MM.1S (cell line): ENCODE data around the gene APBB1.

Source experiments
- DNase-seq: peaks from one replicate; pipeline ENCODE4 v3.0.0-alpha.2; 2015
- H2AFZ ChIP-seq: fragments of 300-600 bp; sonication (generic); 2 replicates; pipeline ENCODE4 v1.6.0; 2016; ENCODE audit warnings: antibody characterized with exemption, low read length
- H3F3A ChIP-seq: fragments of 300-600 bp; sonication (generic); 2 replicates; pipeline ENCODE4 v1.6.1; 2016; ENCODE audit warnings: mild to moderate bottlenecking, antibody characterized with exemption, low read length, moderate library complexity, mixed read lengths; ENCODE audit not compliant: insufficient read depth
- H3K27ac ChIP-seq: fragments of 300-600 bp; sonication (generic); 2 replicates; pipeline ENCODE4 v1.5.1; 2016; ENCODE audit warnings: mild to moderate bottlenecking, low read length
- H3K27me3 ChIP-seq: fragments of 300-600 bp; sonication (generic); replicated peaks from 2 replicates; pipeline ENCODE4 v1.6.0; 2016; ENCODE audit warnings: low read length; ENCODE audit not compliant: insufficient read depth
- H3K36me3 ChIP-seq: fragments of 300-600 bp; sonication (generic); replicated peaks from 2 replicates; pipeline ENCODE4 v1.6.1; 2016; ENCODE audit warnings: mild to moderate bottlenecking, low read length, mixed read lengths; ENCODE audit not compliant: insufficient read depth
- H3K4me1 ChIP-seq: fragments of 300-600 bp; sonication (generic); 2 replicates; pipeline ENCODE4 v1.6.1; 2016; ENCODE audit warnings: low read length, mixed read lengths
- H3K4me2 ChIP-seq: fragments of 300-600 bp; sonication (generic); 2 replicates; pipeline ENCODE4 v1.6.0; 2016; ENCODE audit warnings: low read depth, low read length
- H3K4me3 ChIP-seq: fragments of 300-600 bp; sonication (generic); 2 replicates; pipeline ENCODE4 v1.5.1; 2016; ENCODE audit warnings: low read length, mixed read lengths
- H3K79me2 ChIP-seq: fragments of 300-600 bp; sonication (generic); 2 replicates; pipeline ENCODE4 v1.6.1; 2016; ENCODE audit warnings: mixed run types, low read length, mixed read lengths
- H3K9ac ChIP-seq: fragments of 300-600 bp; sonication (generic); 2 replicates; pipeline ENCODE4 v1.6.1; 2016; ENCODE audit warnings: low read length, mixed read lengths
- H3K9me2 ChIP-seq: fragments of 300-600 bp; sonication (generic); replicated peaks from 2 replicates; pipeline ENCODE4 v1.6.1; 2016; ENCODE audit warnings: mild to moderate bottlenecking, low read length, mixed read lengths; ENCODE audit not compliant: insufficient read depth
- H3K9me3 ChIP-seq: fragments of 300-600 bp; sonication (generic); replicated peaks from 2 replicates; pipeline ENCODE4 v1.6.1; 2016; ENCODE audit warnings: mild to moderate bottlenecking, low read length, mixed read lengths; ENCODE audit not compliant: insufficient read depth
- H4K20me1 ChIP-seq: fragments of 300-600 bp; sonication (generic); 2 replicates; pipeline ENCODE4 v1.6.1; 2016; ENCODE audit warnings: mild to moderate bottlenecking, low read length, moderate library complexity, mixed read lengths; ENCODE audit not compliant: insufficient read depth
- CTCF ChIP-seq: fragments of 300-600 bp; sonication (generic); IDR thresholded peaks from 2 replicates; pipeline ENCODE4 v1.5.1; 2016; ENCODE audit warnings: antibody characterized with exemption, low read length, mixed read lengths
- EZH2 ChIP-seq: fragments of 300-600 bp; sonication (generic); optimal IDR thresholded peaks from 2 replicates; pipeline ENCODE3; 2017; ENCODE audit warnings: low read depth, mild to moderate bottlenecking, antibody characterized with exemption, low read length, mixed read lengths
- EZH2phosphoT487 ChIP-seq: fragments of 300-600 bp; sonication (generic); IDR thresholded peaks from 2 replicates; pipeline ENCODE4 v1.6.1; 2018; ENCODE audit warnings: antibody characterized with exemption, low read length

APBB1 gene

GRCh38 chr11:6402561-6402981 lies 16.3 kb downstream of the APBB1 start:
- TF ChIP-seq EZH2phosphoT487 (no peak), CTCF (no peak), EZH2 (no peak)
- Histone ChIP-seq H4K20me1 (no peaks in the 10 kb centered on the region), H3K9me3 (no peaks in the 10 kb centered on the region), H3K9ac (no peak overlapping the region), H3K27ac (no peak overlapping the region), H3K36me3 (no peaks in the 10 kb centered on the region), H3F3A (no peaks in the 10 kb centered on the region), H3K27me3 (no peaks in the 10 kb centered on the region), H3K4me3 (no peak overlapping the region), H3K9me2 (no peaks in the 10 kb centered on the region), H3K4me1 (peaks cover 9% of the 10 kb centered on the region), H3K4me2 (peak overlapping the region; percentile 10; the same call in 1 of the 2 replicates), H2AFZ (0 out of 2 replicates have a peak overlapping the region, but pooled peaks have one; percentile 7), H3K79me2 (no peaks in the 10 kb centered on the region)
- DNase-seq, result peak; percentile 54

DNA sequence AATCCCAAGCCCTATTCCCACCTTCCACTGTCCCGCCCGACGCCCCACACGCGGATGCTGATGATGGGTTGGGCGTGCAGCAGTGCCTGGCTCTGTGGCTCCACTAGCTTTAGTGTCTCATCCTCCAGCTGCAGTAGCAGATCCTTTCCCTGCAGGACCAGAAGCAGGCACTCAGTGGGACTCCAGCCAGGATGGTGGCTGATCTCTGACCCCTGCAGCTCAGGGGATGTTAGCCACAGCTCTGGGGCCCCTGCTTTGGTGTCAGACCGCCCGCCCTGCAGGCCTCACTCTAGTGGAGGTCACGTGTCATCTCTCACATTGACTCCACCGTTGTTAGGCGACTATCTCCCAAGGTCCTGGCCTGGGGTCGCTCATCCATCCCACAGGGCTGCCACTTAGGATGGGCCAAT lies 16.8 kb downstream of the APBB1 start:
- Histone ChIP-seq H3K4me2 (no peak overlapping the region), H3K36me3 (no peaks in the 10 kb centered on the region), H4K20me1 (no peaks in the 10 kb centered on the region), H3K79me2 (no peaks in the 10 kb centered on the region), H3K27ac (no peak overlapping the region), H3F3A (no peaks in the 10 kb centered on the region), H2AFZ (no peak overlapping the region), H3K27me3 (no peaks in the 10 kb centered on the region), H3K4me3 (no peak overlapping the region), H3K9me2 (no peaks in the 10 kb centered on the region), H3K9ac (no peak overlapping the region), H3K9me3 (no peaks in the 10 kb centered on the region), H3K4me1 (peaks cover 9% of the 10 kb centered on the region)
- no peak for DNase-seq
- TF ChIP-seq EZH2, result no peak
- TF ChIP-seq CTCF, result no peak
- TF ChIP-seq EZH2phosphoT487, result no peak

DNA sequence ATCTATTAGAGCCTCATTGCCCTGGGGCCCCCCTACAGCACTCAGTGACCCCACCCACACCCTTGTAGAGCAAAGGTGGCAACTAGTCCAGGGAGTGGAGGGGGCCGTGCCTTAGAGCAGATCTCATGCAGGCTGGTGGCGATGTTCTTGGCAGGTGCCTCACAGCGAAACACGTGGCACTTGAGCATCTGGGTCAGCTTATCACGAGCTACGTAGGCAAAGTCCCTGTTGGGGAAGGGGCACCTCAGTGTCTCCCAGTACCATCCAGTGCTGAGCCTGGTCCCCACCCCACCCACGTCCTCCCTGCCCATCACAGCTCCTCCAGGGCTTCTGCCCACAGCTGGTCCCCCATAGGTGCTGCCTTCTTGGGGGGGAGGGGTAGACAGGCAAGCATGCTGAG lies 17.4 kb downstream of the APBB1 start:
- H3K79me2 ChIP-seq, result no peaks in the 10 kb centered on the region
- H3K4me1 ChIP-seq, result peaks cover 9% of the 10 kb centered on the region
- H3K9me3 ChIP-seq, result no peaks in the 10 kb centered on the region
- H3K4me2 ChIP-seq, result no peak overlapping the region
- no peaks in the 10 kb centered on the region for H3K36me3 ChIP-seq
- no peak overlapping the region for H3K4me3 ChIP-seq
- no peaks in the 10 kb centered on the region for H3K9me2 ChIP-seq
- no peaks in the 10 kb centered on the region for H4K20me1 ChIP-seq
- H2AFZ ChIP-seq, result no peak overlapping the region
- H3K27ac ChIP-seq, result no peak overlapping the region
- no peak for DNase-seq
- no peaks in the 10 kb centered on the region for H3K27me3 ChIP-seq
- H3K9ac ChIP-seq, result no peak overlapping the region
- TF ChIP-seq EZH2 (no peak), EZH2phosphoT487 (no peak)
- H3F3A ChIP-seq, result no peaks in the 10 kb centered on the region

DNA sequence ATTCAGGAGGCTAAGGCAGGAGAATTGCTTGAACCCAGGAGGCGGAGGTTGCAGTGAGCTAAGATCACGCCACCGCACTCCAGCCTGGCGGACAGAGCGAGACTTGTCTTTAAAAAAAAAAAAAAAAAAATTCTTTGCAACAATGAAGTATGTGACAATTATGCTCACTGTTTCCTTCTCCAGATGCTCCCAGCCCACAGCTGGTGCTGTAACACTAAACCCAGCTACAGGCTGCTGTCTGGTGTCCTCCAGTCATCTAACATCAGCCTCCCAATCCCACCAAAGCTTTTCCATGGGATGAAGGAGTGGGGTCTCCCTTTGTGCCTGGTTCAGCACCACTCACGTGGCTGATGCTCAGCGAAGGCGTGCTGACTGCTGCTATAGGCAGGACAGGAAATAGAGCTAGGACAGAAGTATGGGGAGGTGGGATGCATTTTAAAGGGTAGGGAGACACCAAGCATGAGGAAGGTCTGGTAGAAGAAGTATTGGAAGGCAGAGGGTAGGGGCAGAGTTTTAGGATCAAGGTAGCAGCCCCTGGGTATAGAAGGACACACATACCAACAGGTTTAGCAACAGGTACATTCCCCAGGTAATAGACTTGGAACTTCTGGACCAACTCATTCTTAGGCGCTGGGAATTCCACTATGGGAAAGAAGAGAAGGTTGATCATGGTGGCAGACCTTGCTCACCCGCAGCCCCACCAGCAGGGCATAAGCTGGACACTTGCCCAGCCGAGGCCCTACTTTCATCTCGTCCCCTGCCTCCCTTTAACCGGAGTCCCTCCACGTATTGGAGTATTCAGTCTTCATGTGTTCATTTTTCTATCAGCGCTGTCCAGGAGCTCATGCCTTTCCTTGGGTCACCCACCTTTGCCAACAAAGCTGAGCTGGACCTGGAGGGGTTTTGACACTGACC lies 18.2 kb downstream of the APBB1 start:
- H4K20me1 ChIP-seq, result no peaks in the 10 kb centered on the region
- H2AFZ ChIP-seq, result no peak overlapping the region
- no peak for DNase-seq
- no peak overlapping the region for H3K9ac ChIP-seq
- no peak overlapping the region for H3K27ac ChIP-seq
- no peaks in the 10 kb centered on the region for H3K27me3 ChIP-seq
- H3K4me3 ChIP-seq, result no peak overlapping the region
- no peak overlapping the region for H3K4me2 ChIP-seq
- no peaks in the 10 kb centered on the region for H3K9me2 ChIP-seq
- H3F3A ChIP-seq, result no peaks in the 10 kb centered on the region
- H3K36me3 ChIP-seq, result no peaks in the 10 kb centered on the region
- peaks cover 9% of the 10 kb centered on the region for H3K4me1 ChIP-seq
- H3K9me3 ChIP-seq, result no peaks in the 10 kb centered on the region
- no peaks in the 10 kb centered on the region for H3K79me2 ChIP-seq
- TF ChIP-seq CTCF, result no peak
- TF ChIP-seq EZH2phosphoT487, result no peak
- no peak for TF ChIP-seq EZH2
